HG03571 (cell line): ENCODE data around the gene ACP7.
"Not testable (repeated sequence)": the region's sequence is repeated elsewhere in the genome, so short reads cannot be mapped to it uniquely, and the experiment has no call there.

Experiments
- ATAC-seq: cut with Tn5 transposase; IDR thresholded peaks from one replicate; pipeline ENCODE4 v1.9.1; 2021; ENCODE audit not compliant: unreplicated experiment

Gene ACP7

GRCh38 chr19:39083983-39084731, at the start of gene ACP7:
TSS of gene ACP7 (plus strand) at chr19:39084368. CDS start at chr19:39085270, 902 bp downstream.
- ATAC-seq, result no peak

GRCh38 chr19:39036581-39036980, 47.6 kb upstream of the ACP7 start:
- ATAC-seq, result no peak

- ATAC-seq, result no peak
Measured at GRCh38 chr19:39037194-39037593, 47.0 kb upstream of the ACP7 start.

- ATAC-seq, result no peak
Measured at GRCh38 chr19:39038098-39038497, 46.1 kb upstream of the ACP7 start.

- ATAC-seq, result no peak
Measured at GRCh38 chr19:39045506-39045905, 38.7 kb upstream of the ACP7 start.

- no peak for ATAC-seq
Measured at GRCh38 chr19:39046037-39046821, 37.9 kb upstream of the ACP7 start.

GRCh38 chr19:39047073-39047472, 37.1 kb upstream of the ACP7 start:
- ATAC-seq, result no peak

- ATAC-seq, result no peak
Measured at GRCh38 chr19:39052243-39052746, 31.9 kb upstream of the ACP7 start.

- ATAC-seq, result no peak
Measured at GRCh38 chr19:39052846-39053245, 31.3 kb upstream of the ACP7 start.

- ATAC-seq, result no peak
Measured at GRCh38 chr19:39053276-39054090, 30.7 kb upstream of the ACP7 start.

GRCh38 chr19:39054091-39054470, 30.1 kb upstream of the ACP7 start:
- no peak for ATAC-seq

- no peak for ATAC-seq
Measured at GRCh38 chr19:39057615-39058014, 26.6 kb upstream of the ACP7 start.

- ATAC-seq, result no peak
Measured at GRCh38 chr19:39059302-39059701, 24.9 kb upstream of the ACP7 start.

- no peak for ATAC-seq
Measured at GRCh38 chr19:39060171-39060570, 24.0 kb upstream of the ACP7 start.

- no peak for ATAC-seq
Measured at GRCh38 chr19:39064405-39064804, 19.8 kb upstream of the ACP7 start.

- no peak for ATAC-seq
Measured at GRCh38 chr19:39065928-39066327, 18.2 kb upstream of the ACP7 start.

GRCh38 chr19:39067104-39067503, 17.1 kb upstream of the ACP7 start:
- ATAC-seq, result no peak

- ATAC-seq, result not testable (repeated sequence)
Measured at GRCh38 chr19:39068259-39068658, 15.9 kb upstream of the ACP7 start.

GRCh38 chr19:39070888-39071287, 13.3 kb upstream of the ACP7 start:
- ATAC-seq, result no peak

- ATAC-seq, result no peak
Measured at GRCh38 chr19:39074205-39074692, 9.9 kb upstream of the ACP7 start.

GRCh38 chr19:39074942-39075341, 9.2 kb upstream of the ACP7 start:
- no peak for ATAC-seq
